Stimulated activated naive B cell treated with anti-CD40 and anti-IgM and Interleukin-4, amounts not matched to agents 10 μg/mL and 1 μg/mL and 100 μg/mL, for 72 hours (primary cell): ENCODE results near the gene CCDC27.

Source experiments
- ATAC-seq, 2 donors: fragments of 150-1000 bp; cut with Tn5 transposase; replicated peaks; 2 replicates each; pipeline ENCODE4 v1.10.0; 2021; ENCODE audit warnings: moderate library complexity in 1 of 2
- DNase-seq: peaks from one replicate; pipeline ENCODE4 v3.0.0; 2021
- H3K27ac Mint-ChIP-seq: one replicate; pipeline ENCODE4 v1.8.0; 2022; ENCODE audit warnings: mild to moderate bottlenecking, mixed read lengths
- H3K27me3 Mint-ChIP-seq, 2 donors: one replicate each; pipeline ENCODE4 v1.8.0; 2022; ENCODE audit warnings: mixed read lengths in 2 of 2
- H3K36me3 Mint-ChIP-seq, 2 donors: one replicate each; pipeline ENCODE4 v1.8.0; 2022; ENCODE audit warnings: mixed read lengths in 2 of 2, mild to moderate bottlenecking in 1 of 2
- H3K4me1 Mint-ChIP-seq, 2 donors: one replicate each; pipeline ENCODE4 v1.8.0; 2022; ENCODE audit warnings: mixed read lengths in 2 of 2, mild to moderate bottlenecking in 1 of 2
- H3K4me3 Mint-ChIP-seq, 2 donors: one replicate each; pipeline ENCODE4 v1.8.0; 2022; ENCODE audit warnings: mild to moderate bottlenecking in 2 of 2, mixed read lengths in 2 of 2, moderate library complexity in 1 of 2
- H3K9me3 Mint-ChIP-seq, 2 donors: one replicate each; pipeline ENCODE4 v1.8.0; 2022; ENCODE audit warnings: mixed read lengths in 2 of 2, mild to moderate bottlenecking in 1 of 2

CCDC27 gene

DNA sequence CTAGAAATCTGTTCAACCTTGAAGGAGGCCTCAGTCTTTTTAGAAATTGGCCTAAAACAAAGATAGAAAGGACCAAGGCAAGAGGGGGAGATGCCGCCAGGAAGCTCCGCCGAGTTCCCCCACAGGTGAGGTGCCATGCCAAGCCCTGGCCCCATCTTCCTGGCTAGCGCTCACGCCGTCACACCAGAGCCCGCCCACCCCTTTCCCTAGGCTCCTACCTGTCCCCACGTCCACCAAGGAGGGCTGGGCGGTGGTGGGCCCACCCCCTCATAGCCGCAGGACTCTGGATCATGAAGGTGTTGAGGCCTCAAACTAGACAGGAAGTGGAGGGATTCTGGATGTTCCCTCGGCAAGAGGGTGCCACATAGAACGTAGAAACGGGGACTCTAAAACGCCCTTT is 15.5 kb upstream of the CCDC27 start:
- peaks cover 10 to 12% of the 10 kb centered on the region in 2 donors for H3K36me3 Mint-ChIP-seq
- no peaks in the 10 kb centered on the region for H3K4me1 Mint-ChIP-seq
- ATAC-seq, result no peak

DNA sequence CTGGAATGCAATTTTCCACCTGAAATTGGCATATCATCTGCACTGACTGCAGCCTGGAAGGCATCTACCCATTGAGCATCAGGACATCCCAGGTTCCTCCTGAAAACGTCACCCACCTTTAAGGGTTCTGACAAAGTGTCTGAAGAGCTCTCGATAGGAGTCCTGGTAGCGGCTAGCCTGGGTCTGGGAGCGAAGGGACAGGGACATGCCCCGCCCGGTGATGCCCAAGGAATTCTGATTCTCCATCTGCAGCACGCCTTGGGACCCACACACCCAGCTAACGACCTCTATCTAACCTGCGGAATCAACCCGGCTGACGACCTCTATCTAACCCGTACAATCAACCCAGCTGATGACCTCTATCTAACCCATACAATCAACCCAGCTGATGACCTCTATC is 13.3 kb upstream of the CCDC27 start:
- Mint-ChIP-seq H3K27me3 (no peaks in the 10 kb centered on the region), H3K27ac (no peak overlapping the region), H3K4me3 (no peak overlapping the region), H3K9me3 (no peaks in the 10 kb centered on the region), H3K4me1 (no peaks in the 10 kb centered on the region), H3K36me3 (peaks cover 15 to 18% of the 10 kb centered on the region in 2 donors)
- no peak for DNase-seq
- no peak for ATAC-seq

More for the DNA sequence above, 15.5 kb upstream of the CCDC27 start:
- no peaks in the 10 kb centered on the region for H3K9me3 Mint-ChIP-seq
- no peak overlapping the region for H3K4me3 Mint-ChIP-seq
- H3K27ac Mint-ChIP-seq, result no peak overlapping the region
- DNase-seq, result no peak
- H3K27me3 Mint-ChIP-seq, result peaks cover 0 to under 1% of the 10 kb centered on the region in 2 donors

DNA sequence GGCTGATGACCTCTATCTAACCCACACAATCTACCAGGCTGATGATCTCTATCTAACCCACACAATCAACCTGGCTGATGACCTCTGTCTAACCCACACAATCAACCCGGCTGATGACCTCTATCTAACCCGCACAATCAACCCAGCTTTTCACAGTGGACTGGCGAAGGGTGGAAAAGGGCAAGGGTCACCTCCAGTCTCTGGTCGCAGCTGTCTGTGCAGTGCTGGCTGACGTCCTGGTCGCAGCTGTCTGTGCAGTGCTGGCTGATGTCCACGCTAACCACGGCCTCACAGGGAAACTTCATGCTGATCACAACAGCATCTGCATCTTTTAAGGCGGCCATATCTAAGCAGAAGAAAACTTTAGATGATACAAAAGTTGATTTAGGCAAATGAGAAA is 12.2 kb upstream of the CCDC27 start:
- no peak for DNase-seq
- Mint-ChIP-seq H3K4me3 (no peak overlapping the region), H3K27ac (no peak overlapping the region), H3K27me3 (no peaks in the 10 kb centered on the region), H3K4me1 (peaks cover 2 to 7% of the 10 kb centered on the region in 2 donors), H3K36me3 (peaks cover 17 to 24% of the 10 kb centered on the region in 2 donors), H3K9me3 (no peaks in the 10 kb centered on the region)
- ATAC-seq, result no peak

DNA sequence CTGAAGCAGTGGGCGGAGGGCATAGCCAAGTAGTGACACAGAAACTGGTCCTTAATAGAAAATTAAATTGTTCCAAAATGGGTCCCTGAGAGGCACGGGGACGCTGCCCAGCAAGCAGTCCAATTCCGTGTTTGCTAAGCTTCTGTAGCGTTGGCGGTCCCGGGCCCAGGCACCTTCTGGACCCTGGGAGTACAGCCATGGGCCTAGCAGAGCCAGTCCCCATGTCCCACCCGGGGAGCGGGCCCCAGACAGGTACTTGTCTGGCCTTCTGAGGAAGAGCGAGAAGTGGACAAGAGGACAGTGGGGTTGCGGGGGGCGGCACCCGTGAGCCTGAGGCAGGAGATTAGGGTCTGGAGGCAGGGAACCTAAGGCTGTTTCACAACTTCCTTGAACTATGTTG is 11.5 kb upstream of the CCDC27 start:
- H3K4me3 Mint-ChIP-seq, result no peak overlapping the region
- H3K27ac Mint-ChIP-seq, result no peak overlapping the region
- peaks cover 9 to 14% of the 10 kb centered on the region in 2 donors for H3K4me1 Mint-ChIP-seq

DNA sequence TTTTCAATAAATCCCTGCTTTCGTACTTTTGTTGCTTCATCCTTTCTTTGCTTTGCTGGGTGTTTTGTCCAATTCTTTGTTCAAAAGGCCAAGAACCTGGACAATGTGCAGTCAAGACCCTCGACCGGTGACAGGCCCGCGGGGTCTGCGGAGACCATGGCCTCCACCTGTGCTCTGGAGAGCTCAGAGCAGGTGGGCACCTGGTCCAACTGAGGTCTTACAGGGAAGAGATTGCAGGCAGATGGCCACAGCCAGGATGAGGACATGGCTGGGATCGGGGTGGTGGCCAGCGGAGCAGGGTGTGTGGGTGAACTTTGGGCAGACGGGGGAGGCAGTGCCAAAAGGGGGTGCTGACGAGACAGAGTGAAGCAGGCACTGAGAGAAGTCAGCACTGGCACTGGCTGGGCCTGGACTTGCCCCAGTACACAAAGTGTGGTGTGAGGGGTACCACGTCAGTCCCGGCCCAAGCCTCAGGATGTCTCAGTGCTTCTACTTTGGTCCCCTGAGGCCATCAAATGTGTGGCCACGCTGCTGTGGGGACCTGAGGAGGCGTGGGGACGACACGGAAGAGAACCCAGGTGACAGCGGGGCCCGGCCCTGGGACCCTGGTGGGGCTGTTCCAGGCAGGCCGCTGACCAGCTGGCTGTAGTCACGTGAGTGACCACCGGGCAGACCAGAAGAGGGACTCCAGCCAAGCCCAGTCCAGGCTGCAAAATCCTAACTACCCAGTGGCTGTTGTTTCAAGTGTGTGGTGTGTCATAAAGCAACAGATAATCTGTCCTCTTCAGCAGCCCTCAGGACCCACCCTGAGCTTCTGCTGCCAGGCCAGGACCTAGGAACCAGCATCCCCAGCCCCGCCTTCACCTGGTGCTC is 10.4 kb upstream of the CCDC27 start:
- Mint-ChIP-seq H3K27me3 (no peaks in the 10 kb centered on the region), H3K36me3 (peaks cover 21 to 25% of the 10 kb centered on the region in 2 donors), H3K4me3 (no peak overlapping the region), H3K27ac (no peak overlapping the region), H3K4me1 (peaks cover 16 to 25% of the 10 kb centered on the region in 2 donors), H3K9me3 (no peaks in the 10 kb centered on the region)
- ATAC-seq, result no peak
- DNase-seq, result no peak

More for the DNA sequence above, 11.5 kb upstream of the CCDC27 start:
- DNase-seq (no peak), ATAC-seq (no peak)
- H3K9me3 Mint-ChIP-seq, result no peaks in the 10 kb centered on the region
- peaks cover 22 to 27% of the 10 kb centered on the region in 2 donors for H3K36me3 Mint-ChIP-seq
- H3K27me3 Mint-ChIP-seq, result no peaks in the 10 kb centered on the region

GRCh38 chr1:3742439-3743298 is 9.6 kb upstream of the CCDC27 start:
- Mint-ChIP-seq H3K4me1 (peaks cover 17 to 27% of the 10 kb centered on the region in 2 donors), H3K36me3 (peaks cover 21 to 25% of the 10 kb centered on the region in 2 donors), H3K9me3 (no peaks in the 10 kb centered on the region), H3K4me3 (no peak overlapping the region), H3K27me3 (no peaks in the 10 kb centered on the region), H3K27ac (no peak overlapping the region)
- DNase-seq (no peak), ATAC-seq (no peak)

DNA sequence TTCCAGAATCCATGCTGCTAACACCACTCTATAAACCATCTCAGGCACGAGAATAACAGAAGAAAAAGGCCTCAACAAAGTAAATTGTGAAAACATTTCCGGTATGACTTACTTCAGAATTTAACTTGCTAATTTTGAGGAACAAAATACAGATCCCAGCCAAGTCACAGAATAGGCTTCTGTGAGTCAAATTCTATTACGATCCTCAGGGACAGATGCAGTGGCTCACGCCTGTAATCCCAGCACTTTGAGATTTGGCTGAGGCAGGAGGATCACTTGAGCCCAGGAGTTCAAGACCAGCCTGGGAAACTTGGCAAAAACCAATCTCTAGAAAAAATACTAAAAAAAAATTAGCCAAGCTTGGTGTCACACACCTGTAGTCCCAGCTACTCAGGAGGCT is 8.8 kb upstream of the CCDC27 start:
- Mint-ChIP-seq H3K4me1 (peaks cover 24 to 34% of the 10 kb centered on the region in 2 donors), H3K36me3 (peaks cover 18 to 25% of the 10 kb centered on the region in 2 donors), H3K9me3 (no peaks in the 10 kb centered on the region), H3K4me3 (no peak overlapping the region), H3K27ac (no peak overlapping the region), H3K27me3 (no peaks in the 10 kb centered on the region)
- DNase-seq (no peak), ATAC-seq (no peak)

DNA sequence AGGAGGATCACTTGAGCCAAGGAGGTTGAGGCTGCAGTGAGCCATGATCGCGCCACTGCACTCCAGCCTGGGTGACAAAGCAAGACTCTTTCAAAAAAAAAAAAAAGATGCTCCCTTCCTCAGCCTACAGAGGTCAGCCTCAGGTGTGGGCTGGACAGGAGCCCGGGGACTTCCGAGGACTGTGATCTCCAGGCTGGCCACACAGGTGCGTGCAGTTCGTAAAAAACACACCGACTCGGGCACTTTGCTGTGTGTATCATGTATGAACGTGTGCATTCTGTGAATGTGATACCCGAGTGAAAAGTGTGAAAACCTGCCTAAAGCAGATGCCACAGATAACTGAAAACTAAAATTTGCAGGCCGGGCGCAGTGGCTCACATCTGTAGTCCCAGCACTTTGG is 8.4 kb upstream of the CCDC27 start:
- no peaks in the 10 kb centered on the region for H3K9me3 Mint-ChIP-seq
- H3K27me3 Mint-ChIP-seq, result no peaks in the 10 kb centered on the region
- DNase-seq, result no peak
- H3K4me1 Mint-ChIP-seq, result peaks cover 24 to 34% of the 10 kb centered on the region in 2 donors
- ATAC-seq, result no peak
- no peak overlapping the region for H3K4me3 Mint-ChIP-seq
- H3K27ac Mint-ChIP-seq, result no peak overlapping the region
- peaks cover 18 to 25% of the 10 kb centered on the region in 2 donors for H3K36me3 Mint-ChIP-seq

GRCh38 chr1:3744646-3745045 is 7.6 kb upstream of the CCDC27 start:
- Mint-ChIP-seq H3K4me3 (no peak overlapping the region), H3K4me1 (peaks cover 24 to 34% of the 10 kb centered on the region in 2 donors)

GRCh38 chr1:3745071-3745470 is 7.2 kb upstream of the CCDC27 start:
- no peaks in the 10 kb centered on the region for H3K9me3 Mint-ChIP-seq
- peak overlapping the region in 1 of 2 donors; percentile 42 for H3K4me3 Mint-ChIP-seq
- H3K27ac Mint-ChIP-seq, result peak overlapping the region; percentile 72
- H3K36me3 Mint-ChIP-seq, result peaks cover 18 to 25% of the 10 kb centered on the region in 2 donors
- no peak for ATAC-seq
- no peak for DNase-seq
- no peaks in the 10 kb centered on the region for H3K27me3 Mint-ChIP-seq
- peaks cover 24 to 34% of the 10 kb centered on the region in 2 donors for H3K4me1 Mint-ChIP-seq

More at GRCh38 chr1:3744646-3745045, 7.6 kb upstream of the CCDC27 start:
- Mint-ChIP-seq H3K36me3 (peaks cover 18 to 25% of the 10 kb centered on the region in 2 donors), H3K27ac (no peak overlapping the region), H3K9me3 (no peaks in the 10 kb centered on the region), H3K27me3 (no peaks in the 10 kb centered on the region)
- no peak for DNase-seq
- no peak for ATAC-seq

DNA sequence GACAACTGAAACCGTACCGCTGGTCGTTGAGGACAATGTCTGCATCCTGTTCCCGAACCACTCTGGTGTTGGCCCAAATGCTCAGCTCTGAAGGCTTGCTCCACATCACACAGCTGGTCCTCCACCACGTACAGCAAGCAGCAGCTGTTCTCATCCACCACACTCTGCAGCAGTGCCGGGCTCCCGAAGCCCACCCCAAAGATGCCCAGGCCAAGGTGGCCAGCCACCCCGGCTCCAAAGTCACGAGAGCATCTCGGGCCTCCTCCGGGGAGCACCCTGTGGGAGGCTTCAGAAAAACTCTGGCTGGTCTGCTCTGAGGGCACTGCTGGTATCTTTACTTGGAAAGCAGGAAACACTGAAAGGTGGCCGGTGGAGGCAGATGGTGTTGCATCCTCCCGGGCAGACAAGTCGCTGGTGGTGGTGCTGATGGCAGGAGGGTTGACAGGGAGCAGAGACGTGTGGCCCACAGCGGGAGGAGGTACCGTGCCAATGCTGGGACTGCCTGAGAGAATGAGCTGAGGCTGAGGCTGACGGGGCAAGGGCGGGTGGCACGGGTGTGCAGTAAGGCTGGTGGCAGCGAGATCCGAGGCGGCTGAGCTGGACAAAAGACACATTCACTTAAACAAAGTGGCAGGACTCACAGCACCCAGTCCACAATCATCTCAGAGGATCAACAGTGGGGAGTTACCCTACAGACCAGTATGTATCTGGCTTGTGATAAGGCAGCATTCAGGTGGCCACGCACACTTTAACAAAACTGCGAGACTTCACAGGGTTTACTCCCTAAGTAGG is 6.5 kb upstream of the CCDC27 start:
- peaks cover 17 to 25% of the 10 kb centered on the region in 2 donors for H3K36me3 Mint-ChIP-seq
- H3K27ac Mint-ChIP-seq, result peak overlapping the region; percentile 87
- no peak for ATAC-seq
- peaks cover 24 to 34% of the 10 kb centered on the region in 2 donors for H3K4me1 Mint-ChIP-seq
- no peaks in the 10 kb centered on the region for H3K27me3 Mint-ChIP-seq
- peak overlapping the region; percentile 84 to 85 for H3K4me3 Mint-ChIP-seq
- DNase-seq, result no peak
- H3K9me3 Mint-ChIP-seq, result no peaks in the 10 kb centered on the region

GRCh38 chr1:3746389-3746829 is 5.8 kb upstream of the CCDC27 start:
- DNase-seq (no peak), ATAC-seq (peak in 1 of 2 donors; percentile 24)
- peak overlapping the region; percentile 84 to 85 for H3K4me3 Mint-ChIP-seq
- peaks cover 3 to 5% of the 10 kb centered on the region in 2 donors for H3K27me3 Mint-ChIP-seq
- peak overlapping the region; percentile 87 for H3K27ac Mint-ChIP-seq
- H3K9me3 Mint-ChIP-seq, result no peaks in the 10 kb centered on the region
- peaks cover 24 to 34% of the 10 kb centered on the region in 2 donors for H3K4me1 Mint-ChIP-seq
- H3K36me3 Mint-ChIP-seq, result peaks cover 15 to 24% of the 10 kb centered on the region in 2 donors

- ATAC-seq, result peak; percentile 97
- H3K27ac Mint-ChIP-seq, result peak overlapping the region; percentile 87
Observed at GRCh38 chr1:3746830-3747521, 5.3 kb upstream of the CCDC27 start.

More at GRCh38 chr1:3746830-3747521, 5.3 kb upstream of the CCDC27 start:
- peak overlapping the region; percentile 84 to 85 for H3K4me3 Mint-ChIP-seq
- peaks cover 24 to 34% of the 10 kb centered on the region in 2 donors for H3K4me1 Mint-ChIP-seq
- H3K36me3 Mint-ChIP-seq, result peaks cover 9 to 19% of the 10 kb centered on the region in 2 donors
- peaks cover 3 to 11% of the 10 kb centered on the region in 2 donors for H3K27me3 Mint-ChIP-seq
- DNase-seq, result peak; percentile 75
- H3K9me3 Mint-ChIP-seq, result no peaks in the 10 kb centered on the region
